NCI-H2081 (cell line): ENCODE data around the gene PCDH9.

Source experiments
- DNase-seq, 2 experiments: peaks; one replicate each; lab custom pipeline; 2025; lab: John Stamatoyannopoulos, UW

The PCDH9 gene

DNA sequence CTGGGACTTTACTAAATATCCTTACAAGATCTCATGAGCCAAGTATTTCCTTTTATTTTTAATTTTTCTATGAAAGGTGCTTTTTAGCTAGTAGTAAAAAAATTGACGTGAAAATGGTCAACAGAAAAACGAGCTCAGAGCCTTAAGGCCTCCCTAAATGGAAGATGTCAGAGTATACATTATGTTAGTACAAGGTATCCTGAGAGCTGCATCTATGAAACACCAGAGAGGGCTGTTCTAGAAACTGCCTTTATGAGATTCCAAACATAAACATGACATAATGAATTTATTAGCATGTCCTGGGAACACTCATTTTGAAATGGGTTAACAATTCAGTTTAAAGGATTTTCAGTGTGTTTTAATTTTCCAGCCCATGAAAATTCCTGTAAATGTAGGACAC lies 146.6 kb downstream of the PCDH9 start:
- DNase-seq: no peak

DNA sequence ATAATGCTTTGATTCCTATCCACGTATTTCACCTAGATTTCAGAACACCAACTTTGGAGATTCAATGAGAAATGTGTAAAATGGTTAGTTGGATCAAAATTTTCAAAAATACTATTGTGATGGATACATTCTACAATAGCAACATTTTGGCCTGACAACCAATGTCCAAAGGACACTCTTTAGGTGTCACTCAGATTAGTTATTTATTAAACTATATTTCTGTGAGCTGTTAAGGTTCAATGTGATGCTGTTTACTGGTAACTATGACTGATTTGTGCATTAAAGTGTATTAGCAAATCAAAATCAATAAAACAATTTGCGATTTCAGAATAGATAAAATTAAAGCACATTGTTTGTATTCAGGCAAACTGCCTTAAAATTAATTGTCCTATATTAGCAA lies 149.8 kb downstream of the PCDH9 start:
- DNase-seq: no peak

DNA sequence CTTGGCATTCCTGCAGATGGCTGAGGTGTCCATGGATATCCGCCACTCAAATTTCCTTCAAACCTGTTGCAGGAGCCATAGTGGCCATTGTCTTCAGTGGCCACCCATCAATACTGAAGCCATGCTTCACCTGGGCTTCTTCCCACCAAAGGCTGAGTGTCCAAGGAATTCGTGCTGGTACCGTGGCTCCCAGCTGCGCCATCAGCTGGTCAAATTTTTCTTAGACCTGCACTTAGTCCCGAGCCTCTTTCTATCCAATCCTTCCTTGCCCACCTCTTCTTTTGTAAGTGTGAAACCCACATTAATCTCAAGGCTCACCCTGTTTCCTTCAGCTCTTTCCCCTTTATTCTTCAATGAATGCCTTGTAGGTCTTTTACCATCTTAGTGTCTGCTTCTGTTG lies 152.1 kb downstream of the PCDH9 start:
- no peak for DNase-seq

DNA sequence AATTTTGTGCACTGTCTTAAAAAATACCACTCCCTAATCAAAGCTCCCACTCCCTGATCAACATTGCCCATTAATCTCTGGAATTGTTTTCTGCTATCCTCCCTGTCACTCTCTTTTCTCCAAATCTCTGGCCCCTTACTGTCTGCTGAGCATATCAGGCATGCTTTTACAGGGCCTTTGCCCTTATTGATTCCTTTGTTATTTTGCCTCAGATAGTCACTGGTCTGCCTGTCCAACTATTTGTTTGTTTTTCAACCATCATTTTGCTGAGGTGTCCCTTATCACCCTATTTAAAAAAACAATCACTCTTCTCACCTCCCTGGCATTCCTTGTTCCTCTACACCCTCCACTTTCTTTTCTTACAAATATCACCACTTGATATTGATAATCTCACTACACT lies 153.0 kb downstream of the PCDH9 start:
- no peak for DNase-seq

DNA sequence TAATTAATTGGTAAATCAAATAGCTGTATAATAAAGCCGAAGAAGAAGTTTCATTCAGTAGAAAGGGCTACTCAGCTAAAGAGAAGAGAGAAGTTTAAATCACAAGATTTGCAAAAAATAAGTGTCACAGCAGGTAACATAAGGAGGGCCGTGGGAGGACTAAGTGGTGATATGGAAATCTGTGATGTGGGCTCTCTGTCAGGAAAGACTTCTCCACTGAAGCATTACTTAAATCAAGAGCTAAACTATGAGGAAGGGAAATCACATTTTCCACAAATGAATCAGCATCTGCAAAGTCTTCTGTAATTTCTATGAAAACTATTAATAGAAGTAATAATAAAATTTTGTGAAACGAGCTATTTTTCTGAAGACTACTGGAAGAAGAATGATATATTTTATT lies 153.8 kb downstream of the PCDH9 start:
- no peak for DNase-seq

DNA sequence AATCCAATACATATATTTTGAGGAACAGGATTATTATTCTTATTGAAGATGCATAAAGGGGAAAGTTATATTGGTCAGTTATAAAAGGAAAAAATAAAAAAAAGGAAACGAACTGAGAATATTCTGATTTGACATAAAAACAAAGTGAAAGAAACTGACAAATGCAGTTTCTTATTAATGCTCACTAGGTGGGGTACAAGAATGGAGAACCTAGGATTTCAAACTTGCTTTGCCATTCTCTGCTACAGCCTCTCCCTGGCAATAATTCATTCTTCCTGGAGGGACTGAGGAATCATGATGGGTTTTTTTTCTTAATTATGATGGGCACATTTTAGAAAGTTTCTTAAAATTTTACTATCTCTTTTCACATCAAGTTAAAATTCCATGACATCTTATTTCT lies 154.9 kb downstream of the PCDH9 start:
- no peak for DNase-seq

DNA sequence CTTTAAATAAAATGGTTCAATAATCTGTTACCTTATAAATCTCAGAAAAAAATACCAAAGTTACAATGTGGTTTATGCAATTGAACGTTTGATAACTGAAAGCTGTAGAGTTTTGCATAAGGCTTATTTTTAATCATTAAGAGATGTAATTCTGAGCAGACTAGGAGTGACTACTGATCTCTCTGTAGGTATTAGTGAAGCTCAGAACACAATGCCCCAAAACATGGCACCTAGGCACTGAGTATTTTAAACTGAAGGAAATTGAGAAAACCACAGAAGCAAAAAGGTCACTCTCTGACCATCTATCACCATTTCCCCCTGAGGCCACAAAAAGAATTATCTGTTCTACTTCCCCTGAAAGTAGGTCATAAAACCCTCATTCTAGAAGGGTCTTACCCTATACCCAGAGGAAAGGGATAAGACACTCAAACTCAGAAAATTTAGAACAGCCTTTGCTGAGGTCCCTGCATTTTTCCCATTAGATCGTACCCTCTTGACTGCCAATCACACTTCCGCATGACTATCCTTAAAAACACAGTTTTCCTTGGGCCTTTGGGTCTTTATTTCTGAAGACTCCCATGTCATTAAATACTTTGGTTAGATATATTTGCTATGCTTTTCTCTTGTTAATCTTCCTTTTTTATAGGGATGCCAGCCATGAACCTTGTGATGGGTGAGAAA lies 158.1 kb downstream of the PCDH9 start:
- no peak for DNase-seq

DNA sequence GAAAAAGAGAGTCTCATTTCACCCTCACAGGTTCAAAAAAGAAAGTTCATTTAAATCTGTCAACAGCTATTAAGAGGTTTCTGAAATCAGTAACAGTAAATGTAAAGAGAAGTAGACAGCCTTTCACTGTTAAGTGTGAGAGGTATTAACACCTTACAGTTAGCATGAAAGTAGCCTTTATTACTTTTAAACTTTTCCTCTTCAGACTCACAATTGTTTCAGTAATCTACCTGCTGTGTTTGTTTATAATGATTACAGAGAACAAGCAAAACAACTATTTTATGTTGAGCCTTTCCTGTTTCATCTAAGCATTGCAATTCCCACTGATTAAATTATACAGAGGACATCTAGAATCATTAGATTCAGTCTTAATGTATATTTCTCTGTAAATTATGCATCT lies 159.8 kb downstream of the PCDH9 start:
- no peak for DNase-seq

DNA sequence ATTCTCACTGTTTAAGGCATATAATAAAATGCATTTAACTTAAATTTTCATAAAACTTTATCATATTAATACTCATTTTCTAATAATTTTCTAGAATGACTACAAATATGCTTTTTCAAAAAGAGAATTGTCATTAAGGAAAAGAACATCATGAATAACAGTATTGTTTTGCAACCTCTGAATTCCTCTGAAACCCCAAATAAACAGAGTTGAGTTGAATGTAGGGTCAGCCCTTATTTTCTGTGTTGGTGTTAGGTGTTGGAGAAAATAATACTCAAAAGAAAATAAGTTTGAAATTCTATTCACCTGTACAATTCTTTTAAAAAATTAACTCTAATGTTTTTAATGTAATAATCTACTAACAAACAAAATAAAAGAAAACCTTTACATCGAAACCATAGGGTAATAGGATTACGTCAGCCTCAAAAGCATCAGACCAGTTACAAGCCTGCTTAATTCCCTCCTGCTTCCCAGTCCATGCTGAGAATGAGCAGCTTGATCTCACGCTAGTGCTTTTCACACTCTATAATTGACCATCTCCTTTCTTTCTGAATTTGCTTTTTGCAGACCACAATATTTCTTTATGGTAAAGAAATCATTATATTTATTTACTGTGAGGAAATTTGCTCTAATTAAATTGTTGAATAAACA lies 160.9 kb downstream of the PCDH9 start:
- peak; percentile 24 to 73 for DNase-seq

DNA sequence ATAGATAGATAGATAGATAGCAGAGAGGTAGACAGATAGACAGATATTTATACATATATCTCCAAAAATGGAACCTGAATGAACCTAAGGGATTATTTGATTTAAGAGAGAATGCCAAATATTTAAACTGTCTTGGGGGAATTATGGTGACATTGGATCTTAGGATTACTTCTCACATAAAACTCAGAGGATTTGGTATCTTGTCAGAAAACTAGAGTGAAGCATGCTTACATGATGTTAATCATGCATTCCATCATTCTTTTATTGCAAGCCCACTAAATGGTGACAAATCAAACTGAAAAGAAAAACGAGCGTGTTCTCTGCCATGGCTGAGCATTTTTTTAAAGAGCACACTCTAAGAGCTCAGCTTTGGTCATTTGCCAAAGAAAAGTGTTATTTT lies 165.2 kb downstream of the PCDH9 start:
- no peak for DNase-seq

DNA sequence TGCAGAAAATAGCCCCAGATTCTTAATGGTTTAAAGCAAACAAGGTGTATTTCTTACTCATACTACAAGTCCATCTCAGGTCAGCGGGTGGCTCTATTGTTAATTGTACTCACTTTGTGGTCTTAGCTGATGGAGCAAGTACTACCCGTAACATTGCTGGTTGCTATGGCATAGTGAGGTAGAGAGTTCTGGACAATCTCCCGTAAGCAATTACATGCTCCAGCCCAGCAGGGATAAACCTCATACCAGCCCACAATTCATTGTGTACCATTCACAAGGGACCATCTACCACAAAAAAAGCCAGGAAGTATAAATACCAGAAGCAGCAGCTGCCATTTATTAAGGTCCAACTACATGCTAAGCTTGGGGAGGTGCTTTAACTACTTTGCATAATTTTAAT lies 167.1 kb downstream of the PCDH9 start:
- DNase-seq: peak; percentile 81 to 93

DNA sequence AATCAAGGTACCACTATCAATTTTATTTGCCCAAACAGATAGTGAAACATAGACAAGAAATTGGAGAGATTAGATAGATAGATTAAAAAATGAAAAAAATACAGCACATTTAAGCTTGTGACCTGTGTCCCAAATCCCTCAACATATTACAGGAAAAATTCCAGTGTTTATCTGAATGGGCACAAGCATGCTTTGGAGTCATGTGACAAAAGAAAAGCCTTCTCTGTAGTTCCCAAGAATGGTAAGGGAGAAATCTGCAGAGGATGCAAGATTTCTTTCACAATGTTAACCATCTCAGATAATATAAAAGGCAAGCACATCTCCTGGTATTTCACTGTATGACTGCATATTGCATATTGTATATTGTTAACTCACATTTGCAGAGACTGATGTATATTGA lies 168.0 kb downstream of the PCDH9 start:
- no peak for DNase-seq

DNA sequence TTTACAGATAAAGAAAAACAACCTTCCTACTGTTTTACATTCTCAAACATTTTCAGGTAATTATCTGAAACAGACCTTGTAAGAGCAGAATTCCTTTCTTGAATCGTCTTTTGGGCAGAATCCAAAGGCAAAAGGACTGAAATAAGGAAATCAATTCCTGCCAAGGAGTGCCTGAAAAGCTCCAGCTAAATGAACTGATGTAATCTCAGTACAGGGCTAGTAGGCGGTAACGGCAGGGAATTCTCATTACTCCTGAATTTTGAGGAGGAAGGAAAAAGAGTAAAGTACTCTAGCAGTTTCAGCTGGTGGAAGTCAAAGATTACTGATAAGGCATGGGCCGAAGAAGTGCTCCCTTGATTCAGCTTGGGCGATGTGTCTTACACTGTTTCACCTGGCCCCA lies 168.4 kb downstream of the PCDH9 start:
- DNase-seq: no peak

DNA sequence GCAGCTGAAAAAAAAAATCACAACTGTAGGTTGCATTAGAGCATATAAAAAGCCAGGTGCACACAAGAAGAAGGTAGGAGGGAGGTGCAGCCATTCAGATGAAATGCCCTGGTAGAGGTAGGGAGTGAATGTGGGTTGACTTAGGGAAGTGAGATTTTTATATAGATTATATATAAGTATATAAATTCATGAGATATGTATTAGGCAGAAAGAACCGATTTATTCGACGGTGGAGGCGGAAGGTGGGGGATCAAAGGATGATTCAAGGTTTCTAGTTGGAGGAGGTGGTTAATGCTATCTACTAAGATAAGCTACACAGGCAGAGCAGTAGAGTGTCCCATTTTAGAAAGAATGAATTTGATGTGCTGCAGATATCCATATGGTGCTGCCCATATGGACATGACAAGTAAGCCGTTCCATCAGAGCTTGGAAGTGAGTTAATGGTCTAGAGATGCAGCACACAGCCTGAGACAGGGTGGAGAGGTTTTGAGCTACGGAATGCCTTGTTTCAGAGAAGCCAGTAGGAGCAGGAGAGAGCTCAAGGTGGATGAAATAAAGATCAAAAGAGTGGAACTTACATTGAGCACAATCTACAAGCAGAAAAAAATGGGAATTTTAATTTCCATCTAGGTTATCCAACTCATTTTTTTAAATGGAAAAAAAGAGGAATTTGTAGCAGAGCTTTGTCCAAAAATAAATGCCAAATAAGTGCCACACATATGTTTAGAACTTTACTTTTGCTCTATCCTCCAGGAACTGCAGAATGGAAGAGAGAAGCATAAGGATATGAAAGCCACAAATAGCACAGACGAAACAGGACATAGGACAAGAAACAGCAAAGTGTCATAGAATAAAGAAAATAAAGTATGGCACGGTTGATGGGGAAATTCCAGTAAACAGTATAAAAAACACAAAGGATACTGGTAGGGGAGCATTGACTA lies 177.3 kb downstream of the PCDH9 start:
- DNase-seq: no peak

DNA sequence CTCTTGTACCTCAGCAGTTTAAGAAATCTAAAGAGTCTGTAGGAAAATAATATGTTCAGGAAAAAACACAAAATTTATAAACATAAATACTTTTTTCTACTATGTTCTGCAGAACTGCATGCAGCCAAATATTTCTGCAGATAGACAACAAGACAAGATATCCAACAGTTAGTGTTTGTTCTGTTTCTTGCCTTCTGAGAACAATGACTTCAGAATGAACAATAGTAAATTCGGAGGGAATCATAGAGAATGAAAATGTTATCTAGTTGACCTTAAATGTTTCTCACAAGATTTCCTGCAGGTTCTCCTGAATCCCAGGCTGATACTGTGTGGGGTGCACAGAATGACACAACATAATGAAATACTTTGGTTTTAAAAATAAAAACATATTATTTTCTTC lies 180.4 kb downstream of the PCDH9 start:
- DNase-seq: no peak

DNA sequence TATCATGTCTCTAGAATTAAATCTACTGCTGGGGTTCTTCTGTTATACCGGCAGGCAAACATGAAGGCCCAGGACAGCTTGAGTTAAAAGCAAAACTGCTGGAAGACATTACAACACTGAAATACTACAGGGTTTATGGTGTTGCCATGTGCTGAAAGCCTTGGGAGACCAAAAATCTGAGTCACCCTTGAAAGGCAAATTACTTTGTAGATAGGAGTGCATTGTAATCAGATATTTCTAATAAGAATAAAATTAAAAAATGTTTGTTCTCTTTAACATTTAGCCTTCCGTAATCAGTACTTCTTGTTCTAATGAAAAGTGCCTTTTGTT lies 181.3 kb downstream of the PCDH9 start:
- DNase-seq: no peak

DNA sequence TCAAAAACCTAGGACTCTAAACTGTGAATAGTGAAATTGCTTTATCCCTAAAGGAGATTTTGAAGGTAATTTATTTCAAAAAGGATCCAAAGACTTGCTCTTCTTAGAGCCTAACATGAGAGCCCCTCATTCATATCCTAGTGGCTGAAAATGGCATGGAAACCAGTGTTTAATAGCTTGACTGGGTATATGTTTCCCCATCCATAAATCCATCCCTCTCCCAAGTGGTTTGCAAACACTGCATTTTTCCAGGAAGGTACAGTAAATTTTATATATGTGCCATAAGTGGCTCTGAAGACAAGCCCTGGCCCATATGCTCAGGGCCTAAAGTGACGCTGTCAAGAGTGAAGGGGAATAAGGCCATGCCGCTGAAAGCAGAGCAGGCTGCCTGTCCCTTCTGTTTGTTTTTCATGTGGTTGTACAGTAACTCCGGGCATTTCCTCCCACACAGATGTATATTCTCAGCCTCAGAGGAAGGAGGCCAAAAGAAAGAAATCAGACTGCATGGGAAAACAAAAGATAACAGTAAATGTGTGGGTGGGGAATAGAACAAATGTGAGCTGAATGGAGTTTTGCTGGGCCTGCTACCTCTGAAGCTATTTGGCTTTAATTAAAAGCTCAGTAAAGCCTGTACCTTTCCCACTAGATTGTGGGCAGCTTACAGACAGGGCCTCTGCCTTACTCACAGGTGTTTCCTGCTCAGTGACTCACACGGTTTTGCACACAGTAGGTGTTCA lies 181.9 kb downstream of the PCDH9 start:
- no peak for DNase-seq

DNA sequence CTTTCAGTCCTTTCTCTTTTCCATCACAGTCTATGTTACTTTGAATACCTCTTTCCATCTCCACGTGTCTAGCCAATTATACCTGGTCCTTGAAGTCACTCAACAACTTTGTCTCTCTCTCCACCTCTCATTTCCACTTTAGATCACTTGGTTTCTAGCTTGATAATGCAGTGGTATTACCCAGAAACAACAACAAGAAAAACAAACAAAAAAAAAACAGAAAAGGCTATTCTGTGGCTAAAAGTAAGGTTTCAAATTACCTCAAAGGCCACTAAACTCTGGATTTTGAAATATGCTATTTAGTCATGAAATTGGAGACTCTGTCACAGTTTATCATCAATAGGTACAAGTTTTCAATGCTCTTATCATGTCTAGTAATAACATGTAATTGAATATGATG lies 184.8 kb downstream of the PCDH9 start:
- no peak for DNase-seq

DNA sequence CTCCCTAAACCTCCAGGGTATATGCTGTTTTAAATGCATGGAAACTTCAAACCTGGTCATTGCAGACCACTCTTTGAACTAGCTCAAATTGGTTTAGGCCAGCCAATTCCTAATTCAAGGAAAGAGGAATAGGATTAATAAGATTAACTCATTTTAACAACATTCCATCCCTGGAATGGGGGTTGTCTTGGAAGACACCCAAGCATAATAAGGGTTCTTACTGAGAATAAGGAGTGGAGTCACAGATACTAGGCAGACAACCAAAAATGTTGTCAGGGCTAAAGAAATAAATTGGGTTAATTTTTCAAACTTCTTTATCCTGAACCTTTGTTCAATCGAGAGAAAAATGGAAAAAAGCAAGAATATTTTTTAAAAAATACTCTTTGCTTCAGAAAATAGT lies 186.2 kb downstream of the PCDH9 start:
- DNase-seq: no peak

DNA sequence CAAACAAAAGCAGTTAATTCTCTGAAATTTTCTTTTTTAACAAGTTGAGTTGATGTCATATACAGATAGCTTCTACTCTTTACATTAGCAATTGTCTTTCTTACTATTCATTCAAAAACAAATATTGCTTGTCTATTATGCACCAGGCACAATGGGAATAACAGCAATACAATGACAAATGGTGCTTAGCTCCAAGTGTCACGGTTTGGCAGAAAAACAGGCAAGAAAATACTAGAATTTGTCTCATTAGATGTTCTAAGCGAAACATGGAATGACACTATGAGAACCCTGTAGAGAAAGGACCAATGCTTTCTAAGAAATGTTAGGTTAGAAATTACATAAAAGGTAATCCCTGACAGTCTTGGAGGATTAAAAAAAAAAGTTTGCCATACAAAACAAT lies 187.6 kb downstream of the PCDH9 start:
- no peak for DNase-seq

DNA sequence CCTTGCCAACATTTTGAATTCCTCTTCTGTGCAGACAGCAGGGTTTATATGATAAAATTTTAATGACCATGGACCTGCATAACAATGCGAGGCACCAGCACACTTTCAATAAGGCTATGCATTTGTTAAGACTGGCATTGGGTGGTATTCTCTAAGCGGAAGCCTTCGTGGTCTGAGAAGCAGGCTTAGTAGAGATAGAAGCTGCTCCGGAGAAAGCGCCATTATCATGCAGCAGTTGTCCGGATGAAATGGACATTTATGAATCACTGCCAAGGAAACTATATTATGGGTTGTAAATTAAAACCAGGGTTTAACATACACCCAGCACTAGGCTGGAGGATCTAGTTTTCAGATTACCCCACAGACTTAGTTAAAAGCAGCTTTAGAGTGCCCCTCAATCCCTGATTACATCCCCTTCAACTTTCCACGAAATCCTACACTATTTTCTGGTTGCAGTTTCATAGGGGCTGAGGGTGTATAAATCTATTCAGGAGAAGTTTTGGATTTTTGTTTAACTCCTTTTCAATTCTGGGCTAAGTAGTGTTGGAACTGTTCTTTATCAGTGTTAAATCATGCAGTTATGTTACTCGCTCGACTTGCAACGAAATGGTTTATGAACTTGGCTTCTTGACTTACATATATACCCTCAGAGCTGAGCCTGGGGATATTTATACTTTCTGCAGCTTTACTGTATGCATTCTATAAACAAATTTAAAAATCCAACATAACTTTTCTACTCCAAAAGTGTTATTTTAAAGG lies 193.3 kb downstream of the PCDH9 start:
- DNase-seq: no peak

DNA sequence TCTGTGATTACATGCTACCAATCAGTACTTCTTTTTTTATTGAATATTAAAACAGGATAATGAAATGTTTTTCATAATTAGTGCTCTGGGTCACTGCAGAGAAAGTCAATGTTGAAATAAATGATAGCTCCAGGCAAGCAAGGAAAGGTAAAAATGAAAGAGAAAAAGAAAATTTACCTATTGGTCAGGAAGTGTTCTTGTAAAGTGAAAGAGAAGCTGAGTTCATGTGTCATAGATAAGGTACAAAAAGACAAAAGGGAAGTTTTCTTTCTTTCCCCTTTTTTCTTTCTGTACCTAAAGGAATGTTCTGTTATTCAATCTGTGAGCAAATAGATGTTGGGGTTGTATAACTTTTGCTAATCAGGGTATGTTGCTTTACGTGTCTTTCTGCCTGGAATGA lies 197.0 kb downstream of the PCDH9 start:
- DNase-seq: no peak
